Uterus (tissue), 4 donors: ENCODE data around the gene DNAH12. TPM values are rescaled to one million over a fixed set of nuclear protein-coding genes. Genes with fewer than 3 reads are reported as not detected.
"Not testable (repeated sequence)": the region's sequence is repeated elsewhere in the genome, so short reads cannot be mapped to it uniquely, and the experiment has no call there.

Experiments
- DNase-seq, 2 donors: peaks; one replicate each; pipeline ENCODE4 v3.0.0-alpha.2; 2019 to 2020
- H3K27ac ChIP-seq, 2 donors: fragments of 200-600 bp; sonication (generic); 1 replicate in 1 of 2; 2 replicates in 1 of 2; pipeline ENCODE4 v1.5.1; 2016 to 2018
- H3K27me3 ChIP-seq, 2 donors: fragments of 200-600 bp; sonication (generic); one replicate each; pipeline ENCODE4 v1.5.1; 2018 to 2019; ENCODE audit warnings: control low read depth in 1 of 2
- H3K36me3 ChIP-seq, 2 donors: fragments of 200-600 bp; sonication (generic); one replicate each; pipeline ENCODE4 v1.5.1; 2019; ENCODE audit warnings: control low read depth in 1 of 2
- H3K4me1 ChIP-seq, 2 donors: fragments of 200-600 bp; sonication (generic); one replicate each; pipeline ENCODE4 v1.5.1; 2018 to 2019; ENCODE audit warnings: control low read depth in 1 of 2
- H3K4me3 ChIP-seq, 2 donors: fragments of 200-600 bp; sonication (generic); 1 replicate in 1 of 2; 2 replicates in 1 of 2; pipeline ENCODE4 v1.5.1; 2018 to 2019; ENCODE audit warnings: mild to moderate bottlenecking in 1 of 2
- H3K9me3 ChIP-seq, 2 donors: fragments of 200-600 bp; sonication (generic); one replicate each; pipeline ENCODE4 v1.5.1; 2019; ENCODE audit warnings: control low read depth in 1 of 2
- POLR2A ChIP-seq, 2 donors: fragments of 450-650 bp; IDR thresholded peaks; one replicate each; pipeline ENCODE4 v1.6.1; 2016; ENCODE audit warnings: antibody characterized with exemption in 2 of 2, mild to moderate bottlenecking in 1 of 2, moderate library complexity in 1 of 2
- intact Hi-C: fragments of 100-400 bp; cut with DNase I; formaldehyde crosslinking; loops from one replicate; pipeline ENCODE4 v1.15.1; 2023; ENCODE audit warnings: low total_unique reads
- total RNA-seq, 4 donors: library from RNA; depleted of rRNA in 3 of 4; stranded (reverse); fragments of >200 nt in 3 of 4; gene quantifications; one replicate each; pipeline versions ENCODE4 v1.1.0 to v1.2.4, GENCODE V29; 2014 to 2023
- TF ChIP-seq, protein P1 (sequence below), 4 experiments: fragments of 200-600 bp in 2 of 4; fragments of 450-650 bp in 2 of 4; sonication (generic) in 2 of 4; IDR thresholded peaks; one replicate each; pipeline ENCODE4 v1.5.1; 2016 to 2019; ENCODE audit warnings: antibody characterized with exemption in 4 of 4, mild to moderate bottlenecking in 2 of 4, moderate library complexity in 1 of 4
- donor health status: DM: yes; HTN: yes; CAD: no.

The DNAH12 gene
- total RNA-seq, 4 donors from 2014 or later: 0.30 to 4.4 (median 0.77) TPM; not detected in 1

DNA sequence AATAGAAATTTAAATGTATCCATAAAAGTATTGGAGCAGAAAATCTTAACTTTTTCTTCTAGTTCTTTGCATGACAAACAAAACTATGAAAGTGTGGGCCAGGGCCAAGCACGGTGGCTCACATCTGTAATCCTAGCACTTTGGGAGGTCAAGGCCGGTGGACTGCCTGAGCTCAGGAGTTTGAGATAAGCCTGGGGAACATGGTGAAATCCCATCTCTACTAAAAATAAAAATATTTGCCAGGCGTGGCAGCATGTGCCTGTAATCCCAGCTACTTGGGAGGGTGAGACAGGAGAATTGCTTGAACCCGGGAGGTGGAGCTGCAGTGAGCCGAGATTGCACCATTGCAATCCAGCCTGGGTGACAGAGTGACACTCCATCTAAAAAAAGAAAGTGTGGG, 158.6 kb downstream of the DNAH12 start:
- intact Hi-C loops: no loop called here
- Histone ChIP-seq H3K4me1 (no peaks in the 10 kb centered on the region), H3K36me3 (no peaks in the 10 kb centered on the region), H3K27me3 (no peaks in the 10 kb centered on the region), H3K27ac (no peak overlapping the region), H3K9me3 (no peaks in the 10 kb centered on the region), H3K4me3 (no peak overlapping the region)
- no peak for TF ChIP-seq POLR2A (IDR thresholded peaks at IDR 0.05)
- TF ChIP-seq, protein P1, sequence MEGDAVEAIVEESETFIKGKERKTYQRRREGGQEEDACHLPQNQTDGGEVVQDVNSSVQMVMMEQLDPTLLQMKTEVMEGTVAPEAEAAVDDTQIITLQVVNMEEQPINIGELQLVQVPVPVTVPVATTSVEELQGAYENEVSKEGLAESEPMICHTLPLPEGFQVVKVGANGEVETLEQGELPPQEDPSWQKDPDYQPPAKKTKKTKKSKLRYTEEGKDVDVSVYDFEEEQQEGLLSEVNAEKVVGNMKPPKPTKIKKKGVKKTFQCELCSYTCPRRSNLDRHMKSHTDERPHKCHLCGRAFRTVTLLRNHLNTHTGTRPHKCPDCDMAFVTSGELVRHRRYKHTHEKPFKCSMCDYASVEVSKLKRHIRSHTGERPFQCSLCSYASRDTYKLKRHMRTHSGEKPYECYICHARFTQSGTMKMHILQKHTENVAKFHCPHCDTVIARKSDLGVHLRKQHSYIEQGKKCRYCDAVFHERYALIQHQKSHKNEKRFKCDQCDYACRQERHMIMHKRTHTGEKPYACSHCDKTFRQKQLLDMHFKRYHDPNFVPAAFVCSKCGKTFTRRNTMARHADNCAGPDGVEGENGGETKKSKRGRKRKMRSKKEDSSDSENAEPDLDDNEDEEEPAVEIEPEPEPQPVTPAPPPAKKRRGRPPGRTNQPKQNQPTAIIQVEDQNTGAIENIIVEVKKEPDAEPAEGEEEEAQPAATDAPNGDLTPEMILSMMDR (IDR thresholded peaks at IDR 0.05): no peak
- no peak for DNase-seq

GRCh38 chr3:57383838-57384237, 160.3 kb downstream of the DNAH12 start:
- no peak overlapping the region for H3K4me3 ChIP-seq
- intact Hi-C loops: no loop called here
- H3K4me1 ChIP-seq: no peaks in the 10 kb centered on the region
- DNase-seq: no peak
- no peak overlapping the region for H3K27ac ChIP-seq
- TF ChIP-seq POLR2A (IDR thresholded peaks at IDR 0.05): no peak
- TF ChIP-seq, protein P1 (IDR thresholded peaks at IDR 0.05): no peak
- no peaks in the 10 kb centered on the region for H3K9me3 ChIP-seq
- no peaks in the 10 kb centered on the region for H3K27me3 ChIP-seq
- H3K36me3 ChIP-seq: no peaks in the 10 kb centered on the region

GRCh38 chr3:57383406-57383805, 160.7 kb downstream of the DNAH12 start:
- no peak for DNase-seq
- H3K36me3 ChIP-seq: no peaks in the 10 kb centered on the region
- no peak overlapping the region for H3K4me3 ChIP-seq
- H3K9me3 ChIP-seq: no peaks in the 10 kb centered on the region
- intact Hi-C loops: no loop called here
- H3K27ac ChIP-seq: no peak overlapping the region
- H3K27me3 ChIP-seq: no peaks in the 10 kb centered on the region
- TF ChIP-seq, protein P1 (IDR thresholded peaks at IDR 0.05): no peak
- no peak for TF ChIP-seq POLR2A (IDR thresholded peaks at IDR 0.05)
- H3K4me1 ChIP-seq: no peaks in the 10 kb centered on the region

DNA sequence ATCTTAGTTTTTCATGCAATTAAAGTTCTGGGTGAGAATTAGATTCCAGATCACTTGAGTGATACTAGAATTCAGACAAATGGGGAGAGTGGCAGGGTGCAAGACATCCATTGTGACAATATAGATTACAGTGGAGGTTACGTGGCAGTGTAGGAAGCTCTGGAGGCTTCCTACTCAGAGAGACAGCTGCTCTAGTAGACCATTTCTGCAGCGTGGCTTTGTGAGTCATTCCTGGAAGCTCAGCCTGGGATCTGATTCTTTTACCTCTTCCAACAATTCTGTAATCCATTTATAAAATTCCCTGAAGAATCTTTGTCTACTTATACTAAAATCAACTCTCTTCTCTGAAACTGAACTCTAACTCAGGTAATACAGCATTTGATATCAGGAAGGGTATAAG, 161.2 kb downstream of the DNAH12 start:
- no peaks in the 10 kb centered on the region for H3K36me3 ChIP-seq
- no peak overlapping the region for H3K4me3 ChIP-seq
- no peaks in the 10 kb centered on the region for H3K9me3 ChIP-seq
- H3K27me3 ChIP-seq: no peaks in the 10 kb centered on the region
- H3K27ac ChIP-seq: no peak overlapping the region
- intact Hi-C loops: no loop called here
- no peaks in the 10 kb centered on the region for H3K4me1 ChIP-seq
- TF ChIP-seq, protein P1 (IDR thresholded peaks at IDR 0.05): no peak
- no peak for TF ChIP-seq POLR2A (IDR thresholded peaks at IDR 0.05)
- no peak for DNase-seq

GRCh38 chr3:57370341-57370740, 173.8 kb downstream of the DNAH12 start:
- Histone ChIP-seq H3K9me3 (no peaks in the 10 kb centered on the region), H3K27ac (no peak overlapping the region), H3K4me1 (no peaks in the 10 kb centered on the region), H3K27me3 (no peaks in the 10 kb centered on the region), H3K4me3 (no peak overlapping the region), H3K36me3 (no peaks in the 10 kb centered on the region)
- intact Hi-C loops: no loop called here
- TF ChIP-seq, protein P1 (IDR thresholded peaks at IDR 0.05): no peak
- no peak for TF ChIP-seq POLR2A (IDR thresholded peaks at IDR 0.05)
- DNase-seq: no peak

DNA sequence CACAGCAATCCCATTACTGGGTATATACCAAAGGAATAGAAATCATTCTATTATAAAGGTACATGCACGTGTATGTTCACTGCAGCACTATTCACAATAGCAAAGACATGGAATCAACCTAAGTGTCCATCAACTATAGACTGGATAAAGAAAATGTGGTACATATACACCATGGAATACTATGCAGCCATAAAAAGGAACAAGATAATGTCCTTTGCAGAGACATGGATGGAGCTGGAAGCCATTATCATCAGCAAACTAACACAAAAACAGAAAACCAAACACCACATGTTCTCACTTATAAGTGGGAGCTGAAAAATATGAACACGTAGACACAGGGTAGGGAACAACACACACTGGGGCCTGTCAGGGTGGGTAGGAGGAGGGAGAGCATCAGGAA, 179.1 kb downstream of the DNAH12 start:
- H3K9me3 ChIP-seq, DNase-seq, intact Hi-C loops, H3K4me3 ChIP-seq, H3K27ac ChIP-seq, H3K27me3 ChIP-seq, H3K4me1 ChIP-seq, H3K36me3 ChIP-seq: not testable (repeated sequence)

- intact Hi-C loops, DNase-seq, H3K27ac ChIP-seq, H3K9me3 ChIP-seq, H3K27me3 ChIP-seq, H3K4me3 ChIP-seq, H3K36me3 ChIP-seq, H3K4me1 ChIP-seq: not testable (repeated sequence)
Observed at GRCh38 chr3:57356275-57356674, 187.9 kb downstream of the DNAH12 start.
